DMS 273 treated with DMSO at 0.1 percent for 48 hours (cell line): Measurements from ENCODE around the gene JAKMIP1.

Experiments
- DNase-seq: peaks from one replicate; lab custom pipeline; 2025; lab: John Stamatoyannopoulos, UW

Gene JAKMIP1

GRCh38 chr4:6095023-6095752 is 105.2 kb downstream of the JAKMIP1 start:
- DNase-seq = no peak

DNA sequence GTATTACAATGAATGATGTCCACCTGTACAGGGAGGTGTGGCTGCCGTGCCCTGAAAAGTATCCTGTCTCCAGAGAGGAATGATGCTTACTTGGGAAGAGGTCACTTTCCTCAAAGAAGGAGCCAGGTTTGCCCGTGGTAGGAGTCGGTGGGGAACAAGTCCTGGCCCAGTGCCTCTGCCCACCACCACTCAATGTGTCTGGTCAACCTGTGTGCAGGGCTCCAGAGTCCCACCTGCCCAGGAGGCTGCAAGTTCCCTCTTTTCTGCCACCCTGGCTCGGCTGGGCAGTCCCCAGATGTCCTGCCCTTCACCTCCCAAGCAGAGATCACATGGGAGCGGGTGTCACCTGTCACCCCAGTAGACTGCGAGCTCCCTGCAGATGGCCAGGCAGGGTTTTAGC is 106.7 kb downstream of the JAKMIP1 start:
- DNase-seq = no peak

DNA sequence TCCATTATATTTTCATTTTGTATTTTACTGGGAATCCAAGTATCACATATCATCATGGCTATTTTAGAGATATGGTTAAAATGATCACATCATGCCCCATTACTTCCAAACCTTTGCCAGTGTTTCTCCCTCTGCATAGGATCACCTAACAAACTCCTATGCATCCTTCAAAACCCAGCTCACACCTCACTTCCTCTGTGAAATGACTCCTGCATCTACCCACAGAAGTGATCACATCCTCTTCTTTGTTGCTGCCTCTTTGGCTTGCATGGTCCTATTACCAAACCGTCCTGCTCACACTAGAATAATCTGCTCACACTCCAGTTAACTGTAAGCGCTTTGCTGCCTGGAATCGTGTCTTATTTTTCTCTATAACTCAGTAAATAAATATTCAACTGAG is 107.4 kb downstream of the JAKMIP1 start:
- no peak for DNase-seq

DNA sequence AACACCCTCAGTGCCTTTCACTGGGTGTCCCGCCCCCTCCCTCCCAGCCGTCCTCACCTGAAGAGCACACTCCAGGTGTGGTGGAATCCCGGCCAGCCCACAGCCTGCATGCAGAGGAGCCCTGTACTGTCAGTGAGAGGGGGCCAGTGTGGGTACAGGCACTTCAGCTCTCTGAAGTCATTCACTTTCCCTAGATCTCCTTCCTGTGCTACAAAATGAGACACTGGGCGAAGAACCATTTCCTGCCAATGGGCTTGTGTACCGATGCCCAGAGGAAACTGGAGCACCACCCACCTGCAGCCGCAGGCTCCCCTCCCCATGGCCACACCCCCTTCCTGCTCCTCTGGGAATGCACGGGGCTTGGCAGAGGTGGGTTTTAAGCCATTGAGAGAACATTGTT is 108.2 kb downstream of the JAKMIP1 start:
- no peak for DNase-seq

DNA sequence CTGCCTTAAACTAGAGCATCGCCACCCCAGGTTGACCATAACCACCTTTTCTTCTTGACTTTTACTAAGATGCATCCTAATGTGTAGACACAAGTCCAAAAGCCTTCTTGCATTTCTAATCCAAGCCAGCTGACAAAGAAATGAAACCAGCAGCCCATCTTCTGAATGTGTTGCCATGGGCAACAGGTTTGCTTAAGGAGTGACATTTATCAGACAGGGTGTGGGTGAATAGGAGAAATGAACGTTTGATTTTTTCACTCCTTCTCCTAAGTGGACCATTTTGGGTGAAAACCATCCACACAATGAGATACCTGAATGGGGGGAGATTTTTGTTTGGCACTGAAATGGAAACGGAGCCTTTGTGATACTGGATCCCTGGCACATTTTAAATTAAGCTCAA is 109.4 kb downstream of the JAKMIP1 start:
- no peak for DNase-seq

GRCh38 chr4:6088950-6089349 is 111.4 kb downstream of the JAKMIP1 start:
- DNase-seq = no peak

- DNase-seq = no peak
These were observed 112.5 kb downstream of the JAKMIP1 start for GRCh38 chr4:6087669-6088341.

DNA sequence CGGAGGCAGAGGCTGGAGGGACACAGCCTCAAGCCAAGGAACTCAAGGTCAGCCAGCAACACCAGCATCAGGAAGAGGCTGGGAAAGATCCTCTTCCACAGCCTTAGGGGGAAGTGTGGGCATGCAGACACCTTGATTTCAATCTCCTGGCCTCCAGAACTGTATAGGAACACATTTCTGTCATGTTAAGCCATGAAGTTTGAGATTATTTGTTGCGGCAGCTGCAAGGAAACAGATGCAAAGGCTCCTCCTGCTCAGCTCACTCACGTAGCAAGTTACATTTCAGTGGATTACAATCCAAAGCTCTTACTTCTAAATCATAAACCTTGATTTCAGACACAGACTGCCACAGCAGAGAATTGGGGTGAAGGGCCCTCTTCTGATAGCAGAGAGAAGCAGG is 113.5 kb downstream of the JAKMIP1 start:
- no peak for DNase-seq

DNA sequence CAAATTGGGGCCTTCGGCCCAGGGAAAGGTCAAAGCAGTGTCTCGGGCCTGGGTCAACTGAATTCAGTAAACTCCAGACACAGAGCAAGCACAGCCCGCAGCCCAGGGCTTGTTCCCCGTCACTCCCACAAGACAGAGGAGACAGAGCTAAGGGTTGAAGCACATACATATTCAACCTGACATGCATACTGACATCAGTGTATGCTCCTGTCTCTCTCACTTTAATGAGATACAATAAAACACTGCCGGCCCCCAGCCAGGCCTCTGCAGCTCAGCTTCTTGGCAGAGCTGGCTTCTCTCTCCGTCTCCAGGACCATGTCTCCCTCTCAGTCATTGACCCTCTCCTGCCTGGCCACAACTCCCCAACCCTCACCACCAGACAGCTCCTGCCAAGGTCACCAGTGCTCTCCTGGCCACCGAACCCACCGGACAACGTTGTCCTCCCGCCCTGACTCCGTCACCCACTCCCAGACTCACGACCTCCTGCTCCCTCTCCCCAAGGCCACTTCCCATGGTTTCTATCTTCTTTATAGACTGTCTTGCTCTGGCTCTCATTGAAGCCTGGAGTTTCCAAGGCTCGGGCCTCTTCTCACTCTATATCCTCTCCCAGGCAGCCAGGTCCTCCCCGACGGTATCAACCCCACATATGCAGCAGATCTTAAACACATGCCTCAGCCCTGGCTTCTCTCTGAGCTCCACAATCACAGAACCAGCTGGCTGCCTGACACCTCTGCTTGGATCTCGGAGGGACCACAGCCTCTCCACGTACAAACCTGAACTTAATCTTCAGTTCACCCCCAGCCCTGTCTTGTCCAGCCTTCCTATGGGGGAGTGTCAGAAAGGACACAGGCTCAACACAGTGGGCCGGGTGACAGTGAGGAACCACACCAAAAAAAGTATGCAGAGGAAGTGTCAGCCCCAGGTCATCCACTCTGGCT is 114.4 kb downstream of the JAKMIP1 start:
- no peak for DNase-seq

GRCh38 chr4:6085028-6085690 is 115.2 kb downstream of the JAKMIP1 start:
- DNase-seq = no peak

GRCh38 chr4:6079965-6080364 is 120.4 kb downstream of the JAKMIP1 start:
- no peak for DNase-seq

DNA sequence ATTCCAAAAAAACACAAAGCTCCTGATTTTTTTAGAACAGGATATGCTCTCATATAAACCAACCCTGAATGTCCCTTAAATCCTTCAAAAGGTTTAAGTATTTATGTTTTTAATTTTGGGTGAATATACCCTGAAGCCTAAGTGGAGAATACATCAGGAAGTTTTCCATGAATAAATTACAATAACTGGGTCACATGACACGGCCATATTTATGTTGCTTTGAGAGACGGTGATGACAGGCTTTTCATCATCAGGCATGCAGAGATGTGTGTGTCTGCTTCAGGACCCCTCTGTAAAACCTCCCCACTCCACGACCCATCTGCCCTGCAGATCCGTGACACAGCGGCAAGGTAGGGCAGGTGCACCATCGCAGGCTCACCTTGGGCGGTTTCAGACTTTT is 121.8 kb downstream of the JAKMIP1 start:
- no peak for DNase-seq

GRCh38 chr4:6076391-6076790 is 124.0 kb downstream of the JAKMIP1 start:
- DNase-seq = no peak

- DNase-seq = no peak
These were observed 125.6 kb downstream of the JAKMIP1 start for GRCh38 chr4:6074758-6075157.

DNA sequence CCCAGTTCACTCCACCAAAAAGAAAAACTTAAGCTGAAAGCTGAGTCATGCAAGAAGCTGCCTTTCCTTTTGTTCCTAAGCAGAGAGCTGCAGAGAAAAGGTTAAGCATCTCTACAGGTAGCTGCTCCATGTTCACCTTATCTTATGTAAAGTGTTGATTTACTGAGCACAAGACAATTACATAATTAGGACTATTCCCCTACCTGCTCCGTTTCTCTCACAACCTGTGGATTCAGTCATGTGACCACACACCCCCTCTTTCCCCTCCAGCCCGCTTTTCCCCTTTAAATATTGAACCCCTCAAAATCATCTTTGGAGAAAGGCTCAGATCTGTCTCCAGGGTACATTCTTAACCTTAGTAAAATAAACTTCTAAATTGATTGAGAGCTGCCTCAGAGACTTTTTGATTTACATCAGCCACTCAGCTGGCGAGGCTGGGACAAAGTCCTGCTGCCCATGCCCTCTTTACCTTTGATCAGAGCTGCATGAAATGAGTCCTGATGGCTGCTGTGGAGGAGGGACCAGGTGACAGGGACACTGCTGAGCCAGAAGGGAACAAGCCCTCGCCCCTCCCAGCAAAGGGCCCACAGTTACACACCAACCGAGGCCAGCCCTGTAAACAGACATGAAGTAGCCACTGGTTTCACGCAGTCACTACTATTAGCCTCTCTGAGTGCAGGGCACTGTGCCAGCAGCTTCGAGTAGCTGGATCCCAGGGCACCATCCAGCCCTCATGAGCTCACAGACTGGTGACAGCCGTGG is 128.2 kb downstream of the JAKMIP1 start:
- no peak for DNase-seq

DNA sequence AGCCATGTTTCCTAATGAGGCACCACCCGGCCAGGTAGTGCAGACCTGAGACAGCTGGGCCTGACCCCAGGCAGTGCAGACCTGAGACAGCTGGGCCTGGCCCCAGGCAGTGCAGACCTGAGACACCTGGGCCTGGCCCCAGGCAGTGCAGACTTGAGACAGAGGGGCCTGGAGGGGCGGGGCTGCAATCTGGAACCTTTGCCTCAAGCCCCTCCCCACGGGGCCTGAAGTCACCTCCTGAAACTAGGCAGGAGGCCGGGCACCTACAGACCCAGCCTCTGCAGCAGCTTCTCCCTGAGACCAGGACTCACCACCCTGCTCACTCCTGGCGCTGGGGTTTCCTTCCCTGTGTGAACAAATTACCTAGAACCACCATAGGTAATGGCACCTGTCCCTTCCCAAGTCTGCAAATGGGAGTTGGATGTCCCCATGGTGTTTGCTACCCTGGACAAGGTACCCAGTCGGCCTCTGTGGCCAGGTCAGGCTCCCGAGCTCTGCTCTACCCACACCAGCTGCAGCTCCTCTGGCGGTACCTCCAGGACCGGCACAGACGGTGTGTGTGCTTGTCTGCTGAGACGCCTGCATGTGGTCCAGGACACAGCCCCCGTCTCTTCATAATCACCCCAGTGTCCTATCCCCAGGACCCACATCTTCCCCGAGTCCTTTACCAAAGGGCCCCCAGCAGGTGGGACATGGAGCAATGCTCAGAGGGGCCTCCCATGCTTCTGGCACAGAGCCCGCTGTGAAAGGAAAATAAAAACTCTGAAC is 129.0 kb downstream of the JAKMIP1 start:
- DNase-seq = no peak

DNA sequence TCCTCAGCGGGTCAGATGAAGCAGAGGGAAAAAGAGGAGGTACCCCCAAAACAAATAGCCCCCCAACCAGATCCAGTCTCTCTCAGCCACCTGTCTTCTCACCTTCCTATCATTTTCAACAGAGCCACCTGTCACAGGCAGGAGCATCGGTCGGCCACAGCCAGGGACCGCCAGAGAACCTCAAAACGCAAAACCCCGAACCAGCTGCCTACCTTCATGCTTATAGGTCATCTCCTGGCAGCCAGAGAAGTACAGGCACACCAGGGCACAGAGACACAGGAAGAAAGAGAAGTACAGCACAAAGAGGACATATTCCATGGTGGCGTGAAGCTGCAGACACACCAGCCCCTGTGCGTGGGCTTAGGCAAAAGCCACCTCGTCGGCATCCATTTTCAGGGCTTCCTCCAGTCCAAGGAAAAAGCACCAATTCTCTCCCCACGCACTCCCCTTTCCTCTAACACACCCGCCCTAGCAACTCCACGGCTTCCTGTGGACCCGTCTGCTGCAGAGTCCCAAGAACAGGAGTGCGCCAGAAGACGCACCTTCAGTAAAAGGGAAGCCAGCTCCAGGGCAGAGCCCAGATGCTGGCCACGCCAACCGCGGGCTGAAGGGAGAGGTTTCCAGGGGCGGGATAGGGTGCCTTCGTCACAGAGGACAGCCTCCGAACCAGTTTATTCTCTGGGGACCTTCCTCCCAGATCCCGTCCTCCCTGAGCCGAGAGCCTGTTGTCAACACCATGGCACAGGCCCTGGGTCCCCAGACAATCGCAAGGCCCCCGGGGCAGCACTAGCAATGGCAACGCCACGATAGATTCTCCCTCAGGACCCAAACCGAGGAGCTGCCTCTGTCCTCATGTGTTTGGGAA is 130.3 kb downstream of the JAKMIP1 start:
- no peak for DNase-seq

DNA sequence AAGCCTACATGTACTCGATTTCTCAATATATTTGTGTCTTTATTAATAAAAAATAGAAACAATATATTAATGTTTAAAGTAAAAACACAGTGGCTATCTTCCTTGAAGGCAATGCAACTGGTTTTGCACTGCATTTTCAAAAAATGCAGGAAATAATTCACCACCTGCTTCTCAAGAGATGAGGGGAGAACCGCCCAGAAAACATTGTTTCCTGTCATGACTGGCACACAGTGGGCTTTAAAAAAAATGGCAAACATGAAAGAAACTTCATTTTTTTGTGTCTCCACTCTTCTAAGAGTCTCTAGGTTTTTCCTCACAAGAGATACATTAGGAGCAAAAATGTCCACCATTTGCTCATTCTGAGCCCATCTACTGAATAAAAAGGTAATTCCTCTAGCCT is 131.4 kb downstream of the JAKMIP1 start:
- DNase-seq = no peak

- DNase-seq = no peak
These were observed 134.3 kb downstream of the JAKMIP1 start for GRCh38 chr4:6065934-6066590.
